K562 (cell line): ENCODE data around the gene AMOT.

Experiments
- CREB1 ChIP-seq, 2 experiments: sonication (generic) in 1 of 2; formaldehyde crosslinking in 1 of 2; IDR thresholded peaks; 2 replicates each; pipeline versions ENCODE4 v1.6.1 to v1.8.0; 2012 to 2022; ENCODE audit warnings: inconsistent platforms in 1 of 2, mild to moderate bottlenecking in 1 of 2, missing genetic modification reagents in 1 of 2, moderate library complexity in 1 of 2
- DPF2 ChIP-seq: fragments of 450-650 bp; IDR thresholded peaks from 2 replicates; pipeline ENCODE4 v1.6.1; 2016
- FIP1L1 ChIP-seq: fragments of 200-400 bp; formaldehyde crosslinking; IDR thresholded peaks from 2 replicates; pipeline ENCODE4 v1.6.1; 2018; ENCODE audit warnings: mild to moderate bottlenecking, low read depth, low read length; ENCODE audit not compliant: poor library complexity, severe bottlenecking
- FOSL1 ChIP-seq: fragments of 200-800 bp; sonication (Bioruptor generic); conservative IDR thresholded peaks from 2 replicates; pipeline ENCODE4 v1.6.1; 2016; ENCODE audit warnings: missing genetic modification characterization, missing compliant biosample characterization
- HEY1 ChIP-seq: fragments of 250-450 bp; sonication (Bioruptor Pico); IDR thresholded peaks from 2 replicates; pipeline ENCODE4 v1.5.0; 2020; ENCODE audit warnings: mild to moderate bottlenecking, moderate library complexity, borderline replicate concordance
- POLR2AphosphoS5 ChIP-seq: IDR thresholded peaks from 2 replicates; pipeline ENCODE4 v1.6.1; 2011; ENCODE audit warnings: mild to moderate bottlenecking, low read depth, low read length, moderate library complexity; ENCODE audit not compliant: control insufficient read depth, insufficient read depth
- ZNF407 ChIP-seq: fragments of 450-650 bp; IDR thresholded peaks from 2 replicates; pipeline ENCODE4 v1.6.1; 2016; ENCODE audit warnings: low read depth
- ZNF740 ChIP-seq, 3 experiments: fragments of 200-800 bp in 1 of 3; sonication (Bioruptor generic) in 1 of 3; sonication (generic) in 1 of 3; formaldehyde crosslinking in 1 of 3; IDR thresholded peaks; 2 replicates each; pipeline versions ENCODE4 v1.6.1 to v1.8.0; 2016 to 2022; ENCODE audit warnings: mild to moderate bottlenecking in 2 of 3, missing compliant biosample characterization in 2 of 3, missing genetic modification characterization in 2 of 3, missing genetic modification reagents in 1 of 3
- ZSCAN32 ChIP-seq: fragments of 450-650 bp; formaldehyde crosslinking; IDR thresholded peaks from 2 replicates; pipeline ENCODE4 v1.4.0; 2020; ENCODE audit warnings: mild to moderate bottlenecking, moderate library complexity
- TF ChIP-seq, protein P1 (sequence below): fragments of 450-650 bp; formaldehyde crosslinking; IDR thresholded peaks from 2 replicates; pipeline ENCODE4 v1.4.0; 2022; ENCODE audit warnings: mild to moderate bottlenecking, moderate library complexity

GRCh38 chrX:112865464-112866025, 24.9 kb upstream of the AMOT start:
- no peak for TF ChIP-seq ZNF407
- no peak for TF ChIP-seq CREB1 (IDR thresholded peaks at IDR 0.05)
- TF ChIP-seq CREB1 (CRISPR knock-in tag; IDR thresholded peaks at IDR 0.05) = no peak
- no peak for TF ChIP-seq HEY1 (CRISPR knock-in tag)
- TF ChIP-seq, protein P1, sequence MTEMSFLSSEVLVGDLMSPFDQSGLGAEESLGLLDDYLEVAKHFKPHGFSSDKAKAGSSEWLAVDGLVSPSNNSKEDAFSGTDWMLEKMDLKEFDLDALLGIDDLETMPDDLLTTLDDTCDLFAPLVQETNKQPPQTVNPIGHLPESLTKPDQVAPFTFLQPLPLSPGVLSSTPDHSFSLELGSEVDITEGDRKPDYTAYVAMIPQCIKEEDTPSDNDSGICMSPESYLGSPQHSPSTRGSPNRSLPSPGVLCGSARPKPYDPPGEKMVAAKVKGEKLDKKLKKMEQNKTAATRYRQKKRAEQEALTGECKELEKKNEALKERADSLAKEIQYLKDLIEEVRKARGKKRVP (CRISPR knock-in tag) = no peak
- no peak for TF ChIP-seq FIP1L1
- TF ChIP-seq ZNF740 (CRISPR knock-in tag; IDR thresholded peaks at IDR 0.05) = no peak
- TF ChIP-seq ZNF740 (tag; IDR thresholded peaks at IDR 0.05) = no peak
- no peak for TF ChIP-seq DPF2
- no peak for TF ChIP-seq POLR2AphosphoS5
- TF ChIP-seq FOSL1 (tag) = no peak
- no peak for TF ChIP-seq ZSCAN32 (CRISPR knock-in tag)
